Activated CD4-positive, alpha-beta T cell treated with anti-CD3 and anti-CD28 coated beads, Interleukin-2, amount 10 ng/mL, durations not matched to agents 7 days and 5 days (primary cell): Measurements from ENCODE around the gene SEMA6A. TPM values are rescaled to one million over a fixed set of nuclear protein-coding genes. Genes with fewer than 3 reads are reported as not detected.

Experiments
- CTCF ChIA-PET: fragments of 350-600 bp; sonication (Branson Sonifier 250); formaldehyde crosslinking; loops from one replicate; lab custom pipeline; 2021; ENCODE audit warnings: antibody characterized with exemption; lab: Charles Lee
- POLR2A ChIA-PET: fragments of 350-600 bp; sonication (Branson Sonifier 250); formaldehyde crosslinking; loops from one replicate; lab custom pipeline; 2021; ENCODE audit warnings: antibody characterized with exemption; lab: Charles Lee
- DNase-seq: peaks from one replicate; pipeline ENCODE4 v3.0.0-alpha.2; 2020
- H3K27ac Mint-ChIP-seq: one replicate; pipeline ENCODE4 v1.8.0; 2021; ENCODE audit warnings: mild to moderate bottlenecking, moderate library complexity, mixed read lengths
- H3K27me3 Mint-ChIP-seq: one replicate; pipeline ENCODE4 v1.8.0; 2021; ENCODE audit warnings: mixed read lengths
- H3K36me3 Mint-ChIP-seq: one replicate; pipeline ENCODE4 v1.8.0; 2021; ENCODE audit warnings: low read depth, mixed read lengths
- H3K4me1 Mint-ChIP-seq: one replicate; pipeline ENCODE4 v1.8.0; 2021; ENCODE audit warnings: mixed read lengths
- H3K4me3 Mint-ChIP-seq: one replicate; pipeline ENCODE4 v1.8.0; 2021; ENCODE audit warnings: mild to moderate bottlenecking, moderate library complexity, mixed read lengths
- H3K9me3 Mint-ChIP-seq: one replicate; pipeline ENCODE4 v1.8.0; 2021; ENCODE audit warnings: mixed read lengths
- total RNA-seq, 2 experiments: library from RNA; stranded (reverse); gene quantifications; one replicate each; pipeline ENCODE4 v1.2.3, GENCODE V29; 2021

Gene SEMA6A
- total RNA-seq, 2 experiments from 2014 or later: not detected

DNA sequence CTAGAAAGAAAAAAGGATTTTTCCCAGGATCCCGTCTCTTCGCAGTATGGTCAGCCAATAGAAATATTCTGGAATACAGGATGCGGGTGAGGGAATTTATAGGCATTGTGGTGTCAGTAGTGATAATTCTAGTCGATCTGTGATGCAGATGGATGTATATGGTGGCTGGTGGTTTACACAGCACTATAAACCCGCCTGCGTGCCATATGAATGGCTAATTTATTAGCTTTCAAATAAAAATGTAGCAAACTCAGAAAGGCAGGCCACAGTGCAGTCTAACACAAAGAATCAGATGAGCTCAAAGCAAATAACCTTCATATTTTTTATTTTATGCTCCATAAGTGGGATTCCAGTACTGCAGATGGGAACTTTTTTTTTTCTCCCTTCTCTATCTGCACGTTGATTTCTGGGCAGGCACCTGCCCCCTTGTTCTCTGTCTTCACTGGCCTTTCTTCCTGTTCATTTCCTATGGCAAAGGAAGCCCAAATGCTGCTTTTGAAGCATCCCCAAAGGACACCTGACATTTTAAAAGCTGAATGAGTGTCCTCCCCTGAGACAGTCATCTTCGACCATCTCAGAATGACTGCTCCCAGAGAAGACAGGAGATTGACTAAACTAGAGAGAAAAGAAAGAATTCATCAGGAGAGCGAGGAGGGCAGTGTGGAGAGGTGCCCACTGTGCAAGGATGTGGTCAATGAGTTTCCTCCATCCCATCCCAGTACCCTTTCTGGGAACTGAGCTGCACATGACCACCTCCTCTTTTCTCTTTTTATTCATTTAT is 52.1 kb downstream of the SEMA6A start:
- ChIA-PET POLR2A (no interaction called here), CTCF (no interaction called here)
- Mint-ChIP-seq H3K27me3 (no peaks in the 10 kb centered on the region), H3K36me3 (no peaks in the 10 kb centered on the region), H3K4me1 (no peaks in the 10 kb centered on the region), H3K4me3 (no peak overlapping the region), H3K27ac (no peak overlapping the region), H3K9me3 (no peaks in the 10 kb centered on the region)
- no peak for DNase-seq

DNA sequence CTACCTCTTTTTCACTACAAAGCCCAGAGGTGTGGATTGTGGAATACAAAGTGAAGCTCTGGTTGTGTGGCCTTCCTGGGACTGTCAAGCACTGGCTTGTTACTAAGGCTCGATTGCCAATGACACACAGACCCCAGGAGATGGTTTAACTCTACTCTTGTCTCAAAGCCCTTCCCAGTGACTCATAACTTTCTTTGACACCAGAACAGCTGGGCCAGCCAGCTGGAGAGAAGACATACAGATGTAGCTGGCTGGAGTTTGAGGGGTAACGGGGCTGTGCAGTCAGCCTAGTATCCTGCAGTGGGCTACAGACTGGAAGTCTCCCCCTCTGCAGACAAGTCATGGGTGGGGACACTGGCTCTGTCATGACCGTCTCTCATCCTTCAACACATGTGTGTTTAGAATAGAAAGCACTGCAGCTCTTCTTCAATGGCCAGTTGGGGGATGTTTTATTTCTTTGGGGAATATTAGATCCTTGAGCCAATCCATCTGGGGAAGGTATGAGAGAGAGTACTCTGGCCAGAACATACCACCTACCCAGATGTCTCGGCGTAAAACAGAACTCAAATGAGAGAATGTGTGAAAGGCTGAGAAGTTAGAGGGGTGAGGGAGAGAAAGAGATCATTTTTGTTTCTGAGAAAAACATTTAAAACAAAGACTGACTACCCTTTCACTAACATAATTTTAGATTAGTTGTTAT is 53.3 kb downstream of the SEMA6A start:
- POLR2A ChIA-PET: no interaction called here
- H3K4me1 Mint-ChIP-seq: no peaks in the 10 kb centered on the region

DNA sequence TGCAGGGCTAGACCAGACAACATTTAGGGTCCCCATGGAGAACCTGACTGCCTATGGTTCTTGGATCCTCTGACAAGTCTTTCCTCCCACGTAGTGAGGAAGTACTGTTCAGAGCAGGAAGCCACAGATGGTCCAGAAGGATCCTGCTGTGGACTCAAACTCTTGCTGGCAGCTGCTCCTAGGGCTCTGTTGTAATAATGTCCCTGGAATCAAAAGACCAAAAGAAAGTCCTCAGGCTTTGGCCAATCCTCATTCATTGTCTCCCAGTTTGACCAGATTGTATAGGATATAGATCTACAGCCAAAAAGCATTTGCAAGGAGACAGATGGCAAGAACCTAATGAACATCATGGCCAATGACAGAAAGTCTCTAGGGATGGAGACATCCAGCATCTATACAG is 53.9 kb downstream of the SEMA6A start:
- Mint-ChIP-seq H3K27ac (no peak overlapping the region), H3K36me3 (no peaks in the 10 kb centered on the region), H3K9me3 (no peaks in the 10 kb centered on the region), H3K4me3 (no peak overlapping the region), H3K27me3 (no peaks in the 10 kb centered on the region), H3K4me1 (no peaks in the 10 kb centered on the region)
- CTCF ChIA-PET: interaction anchor here (0.6 kb wide), 1 partner anchor 384 kb away, joined by 3 read pairs; no protein-coding TSS in a partner anchor
- POLR2A ChIA-PET: no interaction called here
- no peak for DNase-seq

More for the DNA sequence above, 53.3 kb downstream of the SEMA6A start:
- Mint-ChIP-seq H3K4me3 (no peak overlapping the region), H3K27me3 (no peaks in the 10 kb centered on the region), H3K36me3 (no peaks in the 10 kb centered on the region), H3K27ac (no peak overlapping the region), H3K9me3 (no peaks in the 10 kb centered on the region)
- no peak for DNase-seq
- CTCF ChIA-PET: no interaction called here

DNA sequence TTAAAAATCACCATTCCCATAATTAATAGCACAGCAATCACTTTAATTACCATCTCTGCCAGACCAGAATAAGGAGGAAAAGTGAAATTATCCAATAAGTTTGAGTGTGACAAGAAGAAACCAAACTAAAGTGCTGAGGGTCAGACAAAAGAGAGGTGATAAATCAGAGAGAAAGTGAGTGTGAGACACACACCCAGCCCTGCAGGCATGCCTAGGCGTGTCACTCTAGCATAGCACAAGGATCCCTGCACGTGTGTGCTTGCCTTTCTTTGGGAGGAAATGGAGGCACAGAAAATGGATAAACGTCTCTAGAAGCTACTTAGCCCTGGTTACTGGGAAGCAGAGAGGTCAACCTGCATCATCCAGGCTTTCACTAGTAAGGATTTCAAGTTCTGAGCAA is 56.2 kb downstream of the SEMA6A start:
- Mint-ChIP-seq H3K36me3 (no peaks in the 10 kb centered on the region), H3K27ac (no peak overlapping the region), H3K9me3 (no peaks in the 10 kb centered on the region), H3K27me3 (no peaks in the 10 kb centered on the region), H3K4me3 (no peak overlapping the region), H3K4me1 (no peaks in the 10 kb centered on the region)
- ChIA-PET POLR2A (no interaction called here), CTCF (no interaction called here)
- no peak for DNase-seq

DNA sequence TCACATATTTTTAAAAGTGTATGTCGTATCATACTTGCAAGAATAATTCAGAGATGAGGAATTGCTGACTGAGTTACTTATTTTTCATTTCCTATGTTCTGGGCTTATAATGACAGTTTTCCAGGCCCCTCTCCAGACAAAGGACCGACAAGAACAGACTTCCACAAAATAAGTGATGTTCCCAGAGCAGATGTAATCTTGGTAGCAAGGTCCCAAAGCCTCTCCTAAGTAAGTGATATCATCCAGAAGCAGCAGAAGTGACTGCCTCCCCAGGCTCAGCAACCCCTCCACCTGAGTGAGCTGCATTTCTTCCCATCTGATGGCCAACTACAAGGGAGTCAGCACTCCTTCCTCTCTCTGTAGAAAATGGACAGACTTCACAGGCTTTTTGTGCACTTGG is 57.1 kb downstream of the SEMA6A start:
- no peaks in the 10 kb centered on the region for H3K4me1 Mint-ChIP-seq
- H3K9me3 Mint-ChIP-seq: no peaks in the 10 kb centered on the region
- no peak overlapping the region for H3K27ac Mint-ChIP-seq
- no peak for DNase-seq
- CTCF ChIA-PET: no interaction called here
- no peaks in the 10 kb centered on the region for H3K36me3 Mint-ChIP-seq
- H3K4me3 Mint-ChIP-seq: no peak overlapping the region
- no peaks in the 10 kb centered on the region for H3K27me3 Mint-ChIP-seq
- POLR2A ChIA-PET: no interaction called here

DNA sequence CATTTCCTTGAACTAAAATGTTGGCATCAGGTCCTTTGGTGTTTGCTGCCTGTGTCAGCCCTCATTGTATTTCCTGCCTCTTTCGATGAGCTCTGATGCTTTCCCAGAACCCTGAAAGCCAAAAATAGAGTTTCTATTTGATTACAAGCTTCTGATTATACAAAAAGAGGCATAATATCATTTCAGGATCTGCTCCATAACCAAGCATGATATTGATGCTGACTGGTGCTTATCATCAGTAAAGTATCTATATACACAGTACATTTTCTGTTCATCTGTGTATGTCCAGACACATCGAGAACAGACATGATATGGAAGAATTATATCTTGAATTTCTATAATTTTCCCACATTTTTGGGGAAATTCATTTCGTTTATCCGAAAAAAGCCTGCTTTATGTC is 58.6 kb downstream of the SEMA6A start:
- Mint-ChIP-seq H3K27me3 (no peaks in the 10 kb centered on the region), H3K36me3 (no peaks in the 10 kb centered on the region), H3K9me3 (no peaks in the 10 kb centered on the region), H3K27ac (no peak overlapping the region), H3K4me3 (no peak overlapping the region), H3K4me1 (no peaks in the 10 kb centered on the region)
- no peak for DNase-seq
- ChIA-PET CTCF (no interaction called here), POLR2A (no interaction called here)

DNA sequence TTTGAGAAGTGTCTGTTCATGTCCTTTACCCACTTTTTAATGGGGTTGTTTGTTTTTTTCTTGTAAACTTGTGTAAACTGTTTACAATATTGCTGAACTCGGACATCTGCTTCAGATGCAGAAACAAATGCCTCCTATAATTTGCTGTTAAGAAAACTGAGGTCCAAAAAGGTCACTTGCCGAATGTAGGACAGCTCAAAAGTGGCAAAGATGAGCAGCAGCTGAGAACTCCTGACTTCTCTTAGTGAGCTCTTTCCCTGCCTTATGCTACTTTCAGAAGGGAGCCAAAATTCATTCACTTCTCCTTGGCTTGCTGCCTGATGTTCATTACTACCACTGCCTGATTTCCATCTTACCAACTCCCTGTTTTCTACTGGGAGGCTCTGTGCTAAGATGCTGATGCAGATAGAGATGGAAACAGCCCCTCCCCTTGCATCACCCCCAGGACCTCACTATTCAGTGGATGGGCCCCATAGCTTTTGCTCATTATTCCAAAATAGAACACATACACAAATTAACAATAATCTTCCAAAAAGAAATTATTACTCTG is 60.1 kb downstream of the SEMA6A start:
- H3K9me3 Mint-ChIP-seq: no peaks in the 10 kb centered on the region
- no peak overlapping the region for H3K27ac Mint-ChIP-seq
- no peaks in the 10 kb centered on the region for H3K36me3 Mint-ChIP-seq
- no peaks in the 10 kb centered on the region for H3K4me1 Mint-ChIP-seq
- no peak overlapping the region for H3K4me3 Mint-ChIP-seq
- H3K27me3 Mint-ChIP-seq: no peaks in the 10 kb centered on the region
- DNase-seq: no peak
- ChIA-PET CTCF (no interaction called here), POLR2A (no interaction called here)

DNA sequence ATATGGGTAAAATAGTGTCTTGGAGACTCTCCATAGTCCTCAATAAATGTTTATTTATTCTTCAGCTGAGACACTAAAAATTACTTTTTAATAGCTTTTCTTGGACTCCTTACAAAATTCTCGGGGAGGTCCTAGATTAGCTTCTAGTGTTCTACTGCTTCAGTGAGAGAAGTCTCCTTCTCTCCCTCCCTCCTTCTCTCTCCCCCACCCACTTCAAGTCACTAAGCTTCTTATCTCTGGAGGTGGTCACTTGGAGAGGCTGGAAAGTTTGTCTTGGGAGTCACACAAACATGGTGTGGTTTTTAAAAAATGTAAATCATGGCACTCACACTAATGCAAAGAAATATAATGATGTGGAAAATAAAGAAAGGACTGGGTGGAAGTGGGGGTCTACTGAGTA is 64.1 kb downstream of the SEMA6A start:
- no peak overlapping the region for H3K4me3 Mint-ChIP-seq
- H3K27me3 Mint-ChIP-seq: no peaks in the 10 kb centered on the region
- CTCF ChIA-PET: no interaction called here
- H3K36me3 Mint-ChIP-seq: no peaks in the 10 kb centered on the region
- POLR2A ChIA-PET: no interaction called here
- no peaks in the 10 kb centered on the region for H3K4me1 Mint-ChIP-seq
- no peak overlapping the region for H3K27ac Mint-ChIP-seq
- H3K9me3 Mint-ChIP-seq: no peaks in the 10 kb centered on the region
- no peak for DNase-seq

DNA sequence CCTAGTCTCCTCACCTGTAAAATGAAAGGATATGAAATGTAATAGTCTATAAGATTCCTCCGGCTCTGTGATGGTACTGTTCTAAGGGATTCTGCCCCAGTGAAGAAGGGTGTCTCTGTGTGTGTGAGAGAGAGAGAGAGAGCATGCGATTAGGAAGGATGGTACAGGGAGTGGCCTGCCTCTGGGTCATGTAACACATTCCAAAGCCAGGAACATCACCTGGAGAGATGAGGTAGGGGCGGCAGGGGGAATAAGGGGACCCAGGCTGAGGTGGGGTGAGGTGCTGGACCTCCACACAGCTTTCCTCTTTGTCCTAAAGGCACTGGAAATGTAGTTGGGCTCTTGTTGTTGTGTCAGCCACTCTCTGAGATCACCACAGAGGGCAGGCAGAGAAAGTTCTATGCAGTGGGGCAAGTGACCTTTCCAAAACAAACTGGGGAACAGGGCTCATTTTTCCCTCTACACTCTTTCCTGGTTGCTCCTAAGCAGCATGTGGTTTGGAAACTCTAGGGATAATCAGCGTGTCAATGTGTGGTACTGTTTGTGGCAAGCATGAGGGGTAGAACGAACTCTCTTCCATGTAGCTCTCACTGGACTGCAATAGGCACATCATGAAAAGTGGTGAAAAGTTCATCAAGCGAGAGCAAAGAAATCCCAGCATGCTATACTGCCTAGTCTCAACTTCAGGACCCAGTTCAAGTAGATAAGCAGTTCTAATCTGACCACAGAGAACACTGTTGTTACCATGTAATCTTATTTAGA is 65.0 kb downstream of the SEMA6A start:
- Mint-ChIP-seq H3K4me1 (no peaks in the 10 kb centered on the region), H3K36me3 (no peaks in the 10 kb centered on the region), H3K9me3 (no peaks in the 10 kb centered on the region), H3K27me3 (no peaks in the 10 kb centered on the region), H3K27ac (no peak overlapping the region), H3K4me3 (no peak overlapping the region)
- no peak for DNase-seq
- POLR2A ChIA-PET: no interaction called here
- CTCF ChIA-PET: no interaction called here

DNA sequence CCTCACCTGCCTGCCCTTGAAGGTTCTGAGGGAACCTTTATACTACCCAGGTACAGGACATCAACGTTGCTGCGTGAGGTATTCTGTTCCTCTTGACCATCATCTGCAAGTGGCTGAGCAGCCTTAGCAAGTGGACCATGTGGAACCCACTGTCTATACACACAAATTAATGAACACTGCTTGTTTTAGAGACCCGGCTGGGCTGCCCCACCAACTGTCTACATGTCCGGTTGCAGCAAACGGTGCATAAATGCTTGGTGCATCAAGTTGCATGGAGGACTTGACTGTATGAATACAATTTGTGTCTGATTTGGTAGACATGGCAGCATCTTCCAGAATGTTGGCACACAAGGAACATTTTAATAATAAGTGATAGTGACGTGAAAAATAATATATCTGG is 65.8 kb downstream of the SEMA6A start:
- Mint-ChIP-seq H3K4me3 (no peak overlapping the region), H3K9me3 (no peaks in the 10 kb centered on the region), H3K27me3 (no peaks in the 10 kb centered on the region), H3K4me1 (no peaks in the 10 kb centered on the region), H3K27ac (no peak overlapping the region), H3K36me3 (no peaks in the 10 kb centered on the region)
- POLR2A ChIA-PET: no interaction called here
- CTCF ChIA-PET: no interaction called here
- DNase-seq: no peak

DNA sequence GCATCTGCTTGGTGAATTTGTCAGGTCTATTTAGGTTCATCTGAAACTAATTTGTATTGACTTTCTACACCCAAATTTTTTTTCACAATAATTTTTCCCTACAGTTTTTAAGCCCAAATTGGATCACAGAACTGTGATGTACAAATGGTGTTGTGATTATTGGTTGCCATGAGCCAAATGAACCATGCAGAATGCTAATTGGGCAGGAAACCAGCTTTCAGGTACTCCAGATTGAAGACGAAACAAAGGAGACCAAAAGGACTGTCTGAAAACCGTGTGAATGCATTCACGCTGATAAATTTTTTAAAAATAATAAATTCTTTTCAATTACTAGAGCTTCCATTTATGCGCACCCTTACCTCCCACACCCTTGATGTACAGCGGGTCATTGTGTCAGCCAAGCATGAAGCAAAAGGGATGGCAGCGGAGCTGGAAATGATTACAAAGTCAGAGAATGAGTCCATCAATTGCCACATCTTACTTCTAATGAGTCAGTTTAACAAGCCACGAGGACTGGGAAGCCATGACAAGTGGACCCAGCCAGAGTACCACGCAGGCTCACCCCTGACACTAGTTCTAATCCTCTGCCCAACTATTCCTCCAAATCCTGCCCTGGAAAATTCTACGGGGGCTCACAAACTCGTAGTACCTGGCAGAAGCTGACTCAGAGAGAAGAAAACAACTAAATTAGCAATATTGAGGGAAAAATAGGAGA is 66.5 kb downstream of the SEMA6A start:
- H3K27me3 Mint-ChIP-seq: no peaks in the 10 kb centered on the region
- no peak overlapping the region for H3K4me3 Mint-ChIP-seq
- POLR2A ChIA-PET: no interaction called here
- no peak overlapping the region for H3K27ac Mint-ChIP-seq
- DNase-seq: no peak
- CTCF ChIA-PET: no interaction called here
- H3K9me3 Mint-ChIP-seq: no peaks in the 10 kb centered on the region
- no peaks in the 10 kb centered on the region for H3K36me3 Mint-ChIP-seq
- H3K4me1 Mint-ChIP-seq: no peaks in the 10 kb centered on the region

DNA sequence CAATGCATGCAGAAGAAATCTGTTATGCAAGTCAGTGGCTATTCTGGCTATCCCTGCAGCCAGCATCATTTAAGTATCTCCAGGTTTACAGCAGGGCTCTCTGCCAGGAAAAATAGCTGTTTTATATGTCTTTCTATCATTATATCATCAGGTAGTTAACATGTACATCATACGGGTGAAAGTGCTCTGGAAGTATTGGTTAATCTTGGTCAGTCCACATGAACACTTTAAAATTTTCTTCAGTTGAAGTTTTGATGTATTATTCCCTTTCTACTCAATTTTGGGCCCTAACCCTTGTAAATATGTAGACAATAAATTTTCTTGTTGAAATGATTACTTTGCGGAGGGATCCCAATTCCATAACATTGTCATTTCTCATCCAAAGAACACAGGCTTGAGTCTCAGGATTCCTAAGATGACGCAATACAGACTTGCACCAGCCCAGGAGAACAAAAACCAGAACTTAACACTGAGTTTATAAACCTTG is 67.5 kb downstream of the SEMA6A start:
- ChIA-PET CTCF (no interaction called here), POLR2A (no interaction called here)
- H3K4me1 Mint-ChIP-seq: no peaks in the 10 kb centered on the region
- H3K9me3 Mint-ChIP-seq: no peaks in the 10 kb centered on the region
- no peak for DNase-seq
- no peak overlapping the region for H3K27ac Mint-ChIP-seq
- H3K36me3 Mint-ChIP-seq: no peaks in the 10 kb centered on the region
- H3K4me3 Mint-ChIP-seq: no peak overlapping the region
- H3K27me3 Mint-ChIP-seq: no peaks in the 10 kb centered on the region
